GM10266 (cell line): ENCODE results near the gene IKBKE.

ENCODE experiments used
- DNase-seq: peaks from one replicate; pipeline ENCODE4 v3.0.0; 2012; ENCODE audit errors: extremely low spot score
- TF ChIP-seq, protein P1 (sequence below): IDR thresholded peaks from 2 replicates; pipeline ENCODE4 v1.5.1; 2012; ENCODE audit warnings: mild to moderate bottlenecking, low read depth; ENCODE audit not compliant: control insufficient read depth, insufficient read depth; ENCODE audit errors: missing control alignments

Gene IKBKE

DNA sequence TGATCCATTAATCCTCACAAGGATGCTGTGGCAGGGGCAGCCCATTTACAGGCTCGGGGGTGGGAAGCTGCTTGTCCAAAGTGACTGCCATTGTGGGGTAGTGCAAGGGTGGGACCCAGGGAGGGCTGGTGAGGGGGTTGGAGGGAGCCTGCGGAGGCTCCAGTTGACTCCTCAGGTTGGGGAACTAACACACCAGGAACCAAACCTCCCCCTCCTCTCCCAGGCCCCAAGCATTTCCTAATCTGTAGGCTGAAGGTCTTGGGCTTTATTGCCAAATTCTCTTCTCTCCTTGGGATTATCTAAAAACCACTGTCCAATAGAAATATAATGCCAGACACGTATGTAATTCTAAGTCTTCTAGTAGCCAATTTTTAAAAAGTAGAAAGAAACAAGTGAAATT lies 18.2 kb downstream of the IKBKE start:
- TF ChIP-seq, protein P1, sequence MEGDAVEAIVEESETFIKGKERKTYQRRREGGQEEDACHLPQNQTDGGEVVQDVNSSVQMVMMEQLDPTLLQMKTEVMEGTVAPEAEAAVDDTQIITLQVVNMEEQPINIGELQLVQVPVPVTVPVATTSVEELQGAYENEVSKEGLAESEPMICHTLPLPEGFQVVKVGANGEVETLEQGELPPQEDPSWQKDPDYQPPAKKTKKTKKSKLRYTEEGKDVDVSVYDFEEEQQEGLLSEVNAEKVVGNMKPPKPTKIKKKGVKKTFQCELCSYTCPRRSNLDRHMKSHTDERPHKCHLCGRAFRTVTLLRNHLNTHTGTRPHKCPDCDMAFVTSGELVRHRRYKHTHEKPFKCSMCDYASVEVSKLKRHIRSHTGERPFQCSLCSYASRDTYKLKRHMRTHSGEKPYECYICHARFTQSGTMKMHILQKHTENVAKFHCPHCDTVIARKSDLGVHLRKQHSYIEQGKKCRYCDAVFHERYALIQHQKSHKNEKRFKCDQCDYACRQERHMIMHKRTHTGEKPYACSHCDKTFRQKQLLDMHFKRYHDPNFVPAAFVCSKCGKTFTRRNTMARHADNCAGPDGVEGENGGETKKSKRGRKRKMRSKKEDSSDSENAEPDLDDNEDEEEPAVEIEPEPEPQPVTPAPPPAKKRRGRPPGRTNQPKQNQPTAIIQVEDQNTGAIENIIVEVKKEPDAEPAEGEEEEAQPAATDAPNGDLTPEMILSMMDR = no peak

DNA sequence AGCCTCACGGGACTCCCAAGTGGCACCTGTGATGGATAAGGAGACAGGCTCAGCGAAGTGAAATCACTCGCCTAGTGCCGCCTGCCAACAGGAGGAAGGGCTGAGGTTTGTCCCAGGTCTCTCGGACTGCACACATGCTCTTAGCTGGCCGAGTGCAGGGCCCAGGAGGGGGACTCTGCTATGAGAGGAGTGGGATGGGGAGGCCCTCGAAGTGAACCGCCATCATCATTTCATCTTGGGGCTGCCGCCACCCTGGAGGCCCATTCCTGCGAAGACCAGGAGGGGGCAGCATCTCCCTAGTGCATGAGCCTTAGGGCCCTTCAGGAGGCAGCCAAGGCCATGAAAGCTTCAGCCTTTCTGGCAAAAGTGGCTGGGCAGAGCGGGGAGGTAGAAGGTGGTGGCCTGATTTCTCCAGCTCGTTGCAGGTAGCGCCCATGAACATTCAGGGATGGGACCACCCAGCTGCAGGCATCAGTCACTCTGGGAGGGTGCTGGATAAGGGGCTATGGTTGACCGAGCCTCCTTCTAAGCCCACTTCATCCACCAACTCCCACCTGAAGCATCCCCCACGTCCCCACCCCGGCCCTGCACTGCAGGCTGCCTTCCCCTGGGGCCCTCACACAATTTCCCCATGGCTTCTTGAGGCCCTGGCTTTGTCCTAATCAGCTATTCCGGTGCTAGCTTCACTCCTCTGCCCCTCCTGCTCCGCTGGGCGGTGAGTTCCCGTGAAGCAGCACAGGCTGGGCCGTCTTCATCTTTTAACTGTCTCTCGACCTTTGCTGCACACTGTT lies 19.9 kb downstream of the IKBKE start:
- DNase-seq = peak; percentile 77
- TF ChIP-seq, protein P1 = peak; percentile 84

More for the DNA sequence above, 18.2 kb downstream of the IKBKE start:
- DNase-seq = no peak

DNA sequence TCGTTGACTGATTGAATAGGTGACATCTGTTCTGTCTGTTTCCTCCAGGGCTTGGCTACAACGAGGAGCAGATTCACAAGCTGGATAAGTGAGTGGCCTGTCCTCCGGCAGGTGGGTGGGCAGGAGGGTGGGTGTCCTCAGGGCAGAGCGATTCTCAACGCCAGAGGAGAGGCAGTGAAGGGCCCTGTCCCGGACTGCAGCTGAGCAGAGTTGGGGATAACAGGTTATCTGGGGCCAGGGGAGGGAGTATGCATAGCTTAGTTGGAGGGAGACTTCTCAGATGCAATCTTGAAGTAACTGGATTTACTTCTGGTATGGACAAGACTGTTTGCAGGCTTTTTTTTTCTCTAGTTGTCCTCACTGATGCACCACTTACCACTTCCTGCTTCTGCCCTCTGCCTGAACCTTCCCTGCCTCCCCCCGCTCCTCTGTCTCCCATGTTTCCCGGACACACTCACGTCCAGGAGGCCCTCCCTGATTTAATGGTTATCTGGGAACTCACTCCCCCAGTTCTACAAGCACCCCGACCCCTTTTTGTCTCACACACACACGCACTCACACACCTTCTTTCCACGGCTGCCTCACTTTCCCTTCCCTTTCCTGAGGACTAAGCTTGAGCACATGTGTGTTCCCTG lies 20.6 kb downstream of the IKBKE start:
- TF ChIP-seq, protein P1 = no peak
- no peak for DNase-seq

DNA sequence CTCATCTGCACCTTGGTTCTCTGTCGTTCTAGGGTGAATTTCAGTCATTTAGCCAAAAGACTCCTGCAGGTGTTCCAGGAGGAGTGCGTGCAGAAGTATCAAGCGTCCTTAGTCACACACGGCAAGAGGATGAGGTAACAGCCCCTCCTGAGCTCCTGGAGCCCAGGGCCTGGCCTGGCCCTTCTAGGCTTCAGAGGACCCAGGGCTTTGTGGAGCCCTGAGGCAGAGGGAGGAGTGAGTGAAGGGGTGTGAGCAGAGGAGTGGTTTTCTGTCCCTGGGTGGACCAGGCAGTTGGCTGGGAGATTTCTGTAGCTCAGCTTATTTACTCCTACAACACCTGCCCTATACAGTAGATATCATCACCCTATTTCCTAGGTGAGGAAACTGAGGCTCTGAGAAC lies 21.3 kb downstream of the IKBKE start:
- TF ChIP-seq, protein P1 = no peak
- DNase-seq = no peak

DNA sequence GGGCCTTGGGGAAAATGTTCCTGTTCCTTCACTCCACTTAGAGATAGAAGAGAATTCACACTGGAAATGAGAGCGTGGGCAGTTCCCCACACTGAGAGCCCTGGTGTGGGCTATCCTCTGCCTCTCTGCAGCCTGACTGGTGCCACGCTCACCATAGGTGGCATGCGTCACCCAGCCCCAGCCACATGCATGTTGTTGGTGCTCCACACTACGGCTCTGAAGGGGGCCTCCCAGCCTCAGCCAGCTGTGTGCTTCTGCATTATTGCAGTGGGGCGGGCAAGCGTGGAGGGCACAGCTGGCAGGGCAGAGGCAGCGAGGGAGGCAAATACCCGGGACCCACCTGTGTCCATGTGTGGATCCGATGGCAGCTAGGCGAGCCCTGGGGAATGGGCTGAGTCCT lies 22.3 kb downstream of the IKBKE start:
- TF ChIP-seq, protein P1 = no peak
- no peak for DNase-seq

DNA sequence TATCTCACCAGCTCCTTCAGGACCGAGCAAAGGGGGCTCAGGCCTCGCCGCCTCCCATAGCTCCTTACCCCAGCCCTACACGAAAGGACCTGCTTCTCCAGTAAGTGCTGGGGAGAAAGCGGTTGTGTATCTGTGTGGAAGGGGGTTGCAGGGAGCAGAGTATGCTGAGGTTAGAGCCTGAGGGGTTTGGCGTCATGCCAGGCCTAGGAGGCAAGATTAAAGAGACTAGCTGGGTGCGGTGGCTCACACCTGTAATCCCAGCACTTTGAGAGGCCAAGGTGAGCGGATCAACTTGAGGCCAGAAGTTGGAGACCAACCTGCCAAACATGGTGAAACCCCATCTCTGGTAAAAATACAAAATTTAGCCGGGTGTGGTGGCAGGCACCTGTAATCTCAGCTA lies 23.0 kb downstream of the IKBKE start:
- DNase-seq = no peak
- TF ChIP-seq, protein P1 = no peak

DNA sequence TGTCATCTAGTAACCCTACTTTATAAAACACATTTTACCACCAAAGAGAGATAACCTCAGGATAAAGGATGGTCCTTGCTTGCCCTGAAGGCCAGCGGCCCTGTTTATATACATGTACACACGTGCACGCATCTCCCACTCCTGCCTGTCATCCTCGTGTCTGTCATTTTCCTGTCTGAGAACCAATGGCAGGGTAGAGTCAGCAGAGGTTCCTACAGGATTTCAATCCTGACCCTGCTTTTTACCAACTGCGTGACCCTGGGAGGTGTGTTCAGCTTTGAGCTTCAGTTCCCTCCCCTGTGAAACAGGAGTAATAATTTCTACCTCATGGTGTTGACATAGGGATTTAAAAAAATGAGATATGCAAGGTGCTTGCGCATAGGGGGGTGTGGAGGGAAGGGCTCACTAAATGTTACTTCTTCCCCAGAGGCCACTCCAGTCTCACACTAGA lies 24.8 kb downstream of the IKBKE start:
- no peak for DNase-seq
- TF ChIP-seq, protein P1 = no peak
